K562 (cell line): ENCODE results near the gene ZSWIM1. TPM values are rescaled to one million over a fixed set of nuclear protein-coding genes. Genes with fewer than 3 reads are reported as not detected.

Experiments used
- ATAC-seq: fragments of 200-7000 bp; cut with Tn5 transposase; 3 replicates; pipeline ENCODE4 v1.9.1; 2020; ENCODE audit warnings: moderate library complexity
- BruUV-seq: library from RNA; stranded (reverse); fragments of 400-500 nt; replicated peaks from 2 replicates; lab custom pipeline; 2021; lab: Mats Ljungman, UMichigan
- CTCF ChIA-PET: fragments of 300-600 bp; formaldehyde crosslinking; extraction: SDS; loops from one replicate; lab custom pipeline; 2021; ENCODE audit warnings: low intra/inter-chr PET ratio; lab: Yijun Ruan, JAX
- POLR2A ChIA-PET: fragments of 300-600, 350-650 bp; sonication (Branson Sonifier 250); formaldehyde crosslinking; extraction: SDS; loops from one replicate; lab custom pipeline; 2021; ENCODE audit warnings: antibody characterized with exemption, inconsistent platforms; lab: Yijun Ruan, JAX
- DNase-seq, 4 experiments: peaks; one replicate each; pipeline versions ENCODE4 v3.0.0 to v3.0.0-alpha.2; 2011 to 2018; ENCODE audit warnings: low spot score in 3 of 4, mixed read lengths in 3 of 4; ENCODE audit errors: extremely low read depth in 1 of 4
- FAIRE-seq: peaks from 2 replicates; lab custom pipeline; 2011; peaks lifted over from hg19 to GRCh38; lab: Jason Lieb, UNC
- H2AFZ ChIP-seq: 2 replicates; pipeline ENCODE4 v1.6.0; 2011; ENCODE audit warnings: low read depth, low read length, control low read depth, inconsistent platforms
- H3K27ac ChIP-seq: fragments of 200-600 bp; 3 replicates; pipeline ENCODE4 v1.8.0; 2011; ENCODE audit warnings: low read depth, mild to moderate bottlenecking, control low read depth, inconsistent platforms, low read length, moderate library complexity, mixed read lengths; ENCODE audit errors: extremely low read depth
- H3K27me3 ChIP-seq, 2 experiments: fragments of 300-600 bp in 1 of 2; 2 replicates in 1 of 2; 3 replicates in 1 of 2; pipeline versions ENCODE4 v1.6.0 to v1.8.0; 2011; ENCODE audit warnings: inconsistent platforms in 2 of 2, low read length in 2 of 2, mild to moderate bottlenecking in 1 of 2, mixed read lengths in 1 of 2, moderate library complexity in 1 of 2; ENCODE audit not compliant: control insufficient read depth in 2 of 2, insufficient read depth in 2 of 2
- H3K36me3 ChIP-seq: fragments of 300-600 bp; 3 replicates; pipeline ENCODE4 v1.8.0; 2011; ENCODE audit warnings: mild to moderate bottlenecking, low read length, inconsistent platforms; ENCODE audit not compliant: control insufficient read depth, insufficient read depth
- H3K4me1 ChIP-seq, 2 experiments: fragments of 200-600 bp in 1 of 2; replicated peaks in 1 of 2; 2 replicates in 1 of 2; 3 replicates in 1 of 2; pipeline versions ENCODE4 v1.5.1 to v1.8.0; 2011; ENCODE audit warnings: inconsistent platforms in 2 of 2, low read length in 2 of 2, mild to moderate bottlenecking in 1 of 2, mixed read lengths in 1 of 2, moderate library complexity in 1 of 2; ENCODE audit not compliant: control insufficient read depth in 2 of 2, insufficient read depth in 2 of 2
- H3K4me2 ChIP-seq: 2 replicates; pipeline ENCODE4 v1.6.1; 2011; ENCODE audit warnings: low read length, control low read depth, inconsistent platforms, mixed read lengths; ENCODE audit not compliant: insufficient read depth
- H3K4me3 ChIP-seq: fragments of 200-600 bp; sonication (generic), shearing (Covaris generic); 2 replicates; pipeline ENCODE4 v1.5.1; 2016; ENCODE audit warnings: control low read depth, inconsistent platforms
- H3K79me2 ChIP-seq: fragments of 200-600 bp; 3 replicates; pipeline ENCODE4 v1.8.0; 2011; ENCODE audit warnings: low read length, inconsistent platforms; ENCODE audit not compliant: control insufficient read depth, insufficient read depth
- H3K9ac ChIP-seq, 2 experiments: 2 replicates each; pipeline versions ENCODE4 v1.6.0 to v1.6.1; 2011; ENCODE audit warnings: low read depth in 2 of 2, low read length in 2 of 2, control low read depth in 1 of 2, inconsistent platforms in 1 of 2, mild to moderate bottlenecking in 1 of 2, mixed read lengths in 1 of 2; ENCODE audit not compliant: insufficient read depth in 1 of 2
- H3K9me1 ChIP-seq: one replicate; pipeline ENCODE4 v1.6.0; 2011; ENCODE audit warnings: inconsistent platforms, mild to moderate bottlenecking, low read length, moderate library complexity; ENCODE audit not compliant: control insufficient read depth, insufficient read depth
- H3K9me3 ChIP-seq: replicated peaks from 2 replicates; pipeline ENCODE4 v1.5.1; 2011; ENCODE audit warnings: low read depth, low read length, inconsistent platforms; ENCODE audit not compliant: control insufficient read depth, insufficient read depth
- H4K20me1 ChIP-seq: replicated peaks from 2 replicates; pipeline ENCODE4 v1.6.1; 2011; ENCODE audit warnings: low read length, inconsistent platforms, mixed read lengths; ENCODE audit not compliant: control insufficient read depth, insufficient read depth
- ARID4B ChIP-seq: sonication (generic); formaldehyde crosslinking; IDR thresholded peaks from 2 replicates; pipeline ENCODE4 v1.8.0; 2022; ENCODE audit warnings: mild to moderate bottlenecking, missing genetic modification reagents
- E2F4 ChIP-seq: sonication (generic); formaldehyde crosslinking; IDR thresholded peaks from 2 replicates; pipeline ENCODE4 v1.8.0; 2022; ENCODE audit warnings: mild to moderate bottlenecking, low read depth, missing genetic modification reagents
- FOXM1 ChIP-seq, 2 experiments: fragments of 450-650 bp in 1 of 2; sonication (generic) in 1 of 2; formaldehyde crosslinking in 1 of 2; IDR thresholded peaks; 2 replicates each; pipeline versions ENCODE4 v1.6.1 to v1.9.0; 2017 to 2022; ENCODE audit warnings: low read depth in 2 of 2, mild to moderate bottlenecking in 2 of 2, missing genetic modification reagents in 1 of 2, moderate library complexity in 1 of 2
- HOXB6 ChIP-seq: fragments of 250-450 bp; sonication (Bioruptor Pico); IDR thresholded peaks from 2 replicates; pipeline ENCODE4 v1.5.1; 2022; ENCODE audit warnings: mild to moderate bottlenecking, borderline replicate concordance
- MXD1 ChIP-seq: fragments of 250-450 bp; sonication (Bioruptor Pico); IDR thresholded peaks from 2 replicates; pipeline ENCODE4 v1.8.0; 2021; ENCODE audit warnings: borderline replicate concordance, mild to moderate bottlenecking, moderate library complexity; ENCODE audit not compliant: poor library complexity, severe bottlenecking
- NR0B1 ChIP-seq: fragments of 450-650 bp; IDR thresholded peaks from one replicate; pipeline ENCODE4 v1.6.1; 2018; ENCODE audit warnings: mild to moderate bottlenecking, moderate library complexity; ENCODE audit not compliant: partially characterized antibody
- STAT5B ChIP-seq: fragments of 250-450 bp; sonication (Bioruptor Pico); IDR thresholded peaks from 2 replicates; pipeline ENCODE4 v1.8.0; 2021; ENCODE audit warnings: mild to moderate bottlenecking, inconsistent platforms
- THRAP3 ChIP-seq: fragments of 450-650 bp; IDR thresholded peaks from 2 replicates; pipeline ENCODE4 v1.6.1; 2016; ENCODE audit warnings: mild to moderate bottlenecking, inconsistent platforms, borderline replicate concordance
- ZBTB49 ChIP-seq: sonication (generic); formaldehyde crosslinking; IDR thresholded peaks from 2 replicates; pipeline ENCODE4 v1.8.0; 2022; ENCODE audit warnings: missing genetic modification reagents, mild to moderate bottlenecking, borderline replicate concordance
- ZFP36 ChIP-seq: fragments of 150-350 bp; IDR thresholded peaks from 2 replicates; pipeline ENCODE4 v1.6.1; 2018; ENCODE audit warnings: low read length, low read depth; ENCODE audit not compliant: partially characterized antibody
- ZNF41 ChIP-seq: fragments of 250-450 bp; sonication (Bioruptor Pico); conservative IDR thresholded peaks from 2 replicates; pipeline ENCODE4 v1.4.0; 2020; ENCODE audit warnings: mild to moderate bottlenecking
- WGBS: fragments of 100-300 bp; shearing (Covaris generic); methylation state at CpG from one replicate; pipeline ENCODE4 v1.1.6; 2016; ENCODE audit warnings: low coverage, mixed read lengths; ENCODE audit not compliant: insufficient coverage; ENCODE audit errors: missing lambda C conversion rate; 5-methylcytosine and 5-hydroxymethylcytosine counted together
- in situ Hi-C: fragments of 300-500 bp; cut with MboI; formaldehyde crosslinking; loops from 4 replicates; pipeline ENCODE4 v1.15.0; 2018; ENCODE audit warnings: inconsistent platforms, mixed read lengths
- intact Hi-C: fragments of 100-400 bp; cut with micrococcal nuclease; formaldehyde crosslinking; loops from 2 replicates; pipeline ENCODE4 v1.14.2; 2022
- polyA plus RNA-seq, 8 experiments: library from polyadenylated mRNA; depleted of rRNA in 4 of 8; stranded (reverse) in 5 of 8; unstranded in 3 of 8; fragments of >200 nt; fragmentation: Nextera tagmentation in 2 of 8; fragmentation: Illumina TruSeq in 1 of 8; extraction: Ambion mirVana in 2 of 8; extraction: Trizol in 1 of 8; gene quantifications; 2 replicates each; pipeline versions ENCODE4 v1.2.1 to v1.2.3, GENCODE V29; 2011 to 2014; ENCODE audit warnings: inconsistent platforms in 1 of 8, missing spikeins in 1 of 8
- total RNA-seq, 7 experiments: library from RNA; depleted of rRNA in 6 of 7; stranded (reverse); fragments of >200 nt in 6 of 7; fragmentation: Illumina TruSeq in 2 of 7; extraction: Trizol in 2 of 7; gene quantifications; 2 replicates each; pipeline versions ENCODE4 v1.2.1 to v1.2.3, GENCODE V29; 2011 to 2021; ENCODE audit warnings: low replicate concordance in 1 of 7

ZSWIM1 gene
- total and polyA plus RNA-seq, 9 of the 15 experiments (the other 6 are each of a cell fraction or from before 2014, with no cell fraction given): 2.5 to 15.6 (median 9.5) TPM

- BruUV-seq: no TSS peak
- Histone ChIP-seq H3K36me3 (peaks cover 10% of the 10 kb centered on the region; the same call in 2 of the 3 replicates), H3K4me1 (peaks cover 24 to 31% of the 10 kb centered on the region in 2 experiments), H3K4me3 (no peak overlapping the region), H3K9me3 (peaks cover 5% of the 10 kb centered on the region), H3K27ac (no peak overlapping the region), H3K27me3 (no peaks in the 10 kb centered on the region), H4K20me1 (no peaks in the 10 kb centered on the region), H3K9me1 (no peaks in the 10 kb centered on the region), H3K9ac (no peak overlapping the region), H3K79me2 (peaks cover 22% of the 10 kb centered on the region), H3K4me2 (no peak overlapping the region), H2AFZ (no peak overlapping the region)
- CTCF ChIA-PET: no interaction called here
- intact Hi-C loops: no loop called here
- in situ Hi-C loops: no loop called here
- POLR2A ChIA-PET: interaction anchor here (1.5 kb wide), 1 partner anchor 29 kb away, joined by 6 read pairs; no protein-coding TSS in a partner anchor
- DNase-seq: no peak
- 89% methylated on average over 2 of the region's 2 CpGs for WGBS
- FAIRE-seq: no peak
- no peak for ATAC-seq
- TF ChIP-seq FOXM1 (IDR thresholded peaks at IDR 0.05; ENCODE audit: low read depth) (no peak), FOXM1 (CRISPR knock-in tag; IDR thresholded peaks at IDR 0.05; ENCODE audit: low read depth) (no peak), NR0B1 (no peak), THRAP3 (no peak), ARID4B (CRISPR knock-in tag) (no peak), E2F4 (no peak), ZBTB49 (CRISPR knock-in tag) (no peak), ZFP36 (no peak), MXD1 (CRISPR knock-in tag) (no peak), STAT5B (CRISPR knock-in tag) (no peak), ZNF41 (CRISPR knock-in tag) (no peak), HOXB6 (CRISPR knock-in tag) (no peak)
Measured at GRCh38 chr20:45853484-45853883, 27.5 kb upstream of the ZSWIM1 start.
